Large intestine (tissue), 3 donors: ENCODE results near the gene DHCR24. TPM values are rescaled to one million over a fixed set of nuclear protein-coding genes. Genes with fewer than 3 reads are reported as not detected.

Experiments
- DNase-seq, 2 donors: peaks; one replicate each; pipeline versions ENCODE4 v3.0.0 to v3.0.0-alpha.2; 2013
- H3K27ac ChIP-seq: one replicate; pipeline ENCODE4 v1.5.1; 2013; ENCODE audit warnings: low read length
- H3K27me3 ChIP-seq: 2 replicates; pipeline ENCODE4 v1.6.1; 2013; ENCODE audit warnings: low read length; ENCODE audit not compliant: control insufficient read depth, insufficient read depth
- H3K36me3 ChIP-seq: 2 replicates; pipeline ENCODE4 v1.6.1; 2013; ENCODE audit warnings: low read length; ENCODE audit not compliant: control insufficient read depth, insufficient read depth
- H3K4me1 ChIP-seq: one replicate; pipeline ENCODE4 v1.6.1; 2013; ENCODE audit warnings: low read length; ENCODE audit not compliant: control insufficient read depth, insufficient read depth
- H3K4me3 ChIP-seq: one replicate; pipeline ENCODE4 v1.5.1; 2013; ENCODE audit warnings: low read length
- H3K9me3 ChIP-seq: one replicate; pipeline ENCODE4 v1.6.1; 2013; ENCODE audit warnings: mild to moderate bottlenecking, low read depth, low read length, moderate library complexity; ENCODE audit not compliant: control insufficient read depth
- WGBS: methylation state at CpG from one replicate; pipeline ENCODE4 v1.1.5; 2013; ENCODE audit warnings: low lambda C conversion rate; ENCODE audit not compliant: insufficient coverage; 5-methylcytosine and 5-hydroxymethylcytosine counted together
- polyA plus RNA-seq: library from polyadenylated mRNA; unstranded; fragments of 120-200 nt; gene quantifications from one replicate; pipeline ENCODE4 v1.2.1, GENCODE V29; 2013

DHCR24 gene
- polyA plus RNA-seq, 1 donor = 36.0 TPM

GRCh38 chr1:54809496-54810074 lies 77.4 kb downstream of the DHCR24 start:
- Histone ChIP-seq H3K27ac (peak overlapping the region; percentile 7), H3K36me3 (no peaks in the 10 kb centered on the region), H3K27me3 (no peaks in the 10 kb centered on the region), H3K9me3 (no peaks in the 10 kb centered on the region), H3K4me3 (no peak overlapping the region), H3K4me1 (peaks cover 48% of the 10 kb centered on the region)
- no CpG with 5 or more reads among the region's 3 CpGs for WGBS
- peak in 1 of 2 donors; percentile 75 for DNase-seq

GRCh38 chr1:54808443-54809207 lies 78.4 kb downstream of the DHCR24 start:
- WGBS = no CpG with 5 or more reads among the region's 12 CpGs
- no peaks in the 10 kb centered on the region for H3K36me3 ChIP-seq
- no peak for DNase-seq
- no peak overlapping the region for H3K4me3 ChIP-seq
- H3K27ac ChIP-seq = no peak overlapping the region
- H3K4me1 ChIP-seq = peaks cover 45% of the 10 kb centered on the region
- no peaks in the 10 kb centered on the region for H3K9me3 ChIP-seq
- no peaks in the 10 kb centered on the region for H3K27me3 ChIP-seq

GRCh38 chr1:54807756-54808155 lies 79.2 kb downstream of the DHCR24 start:
- DNase-seq = no peak
- peaks cover 37% of the 10 kb centered on the region for H3K4me1 ChIP-seq
- H3K9me3 ChIP-seq = no peaks in the 10 kb centered on the region
- H3K4me3 ChIP-seq = no peak overlapping the region
- no peaks in the 10 kb centered on the region for H3K27me3 ChIP-seq
- no CpG with 5 or more reads among the region's 7 CpGs for WGBS
- H3K27ac ChIP-seq = no peak overlapping the region
- H3K36me3 ChIP-seq = no peaks in the 10 kb centered on the region

GRCh38 chr1:54806931-54807611 lies 79.9 kb downstream of the DHCR24 start:
- H3K4me1 ChIP-seq = peaks cover 37% of the 10 kb centered on the region
- no CpG with 5 or more reads among the region's 11 CpGs for WGBS
- H3K9me3 ChIP-seq = no peaks in the 10 kb centered on the region
- no peaks in the 10 kb centered on the region for H3K27me3 ChIP-seq
- H3K27ac ChIP-seq = no peak overlapping the region
- DNase-seq = no peak
- no peaks in the 10 kb centered on the region for H3K36me3 ChIP-seq
- H3K4me3 ChIP-seq = no peak overlapping the region

GRCh38 chr1:54805981-54806381 lies 81.0 kb downstream of the DHCR24 start:
- WGBS = no CpG with 5 or more reads among the region's 35 CpGs
- H3K4me3 ChIP-seq = no peak overlapping the region
- DNase-seq = no peak
- no peaks in the 10 kb centered on the region for H3K27me3 ChIP-seq
- H3K4me1 ChIP-seq = peaks cover 43% of the 10 kb centered on the region
- no peaks in the 10 kb centered on the region for H3K36me3 ChIP-seq
- no peaks in the 10 kb centered on the region for H3K9me3 ChIP-seq
- H3K27ac ChIP-seq = no peak overlapping the region

- Histone ChIP-seq H3K27me3 (no peaks in the 10 kb centered on the region), H3K4me1 (peaks cover 40% of the 10 kb centered on the region), H3K9me3 (no peaks in the 10 kb centered on the region), H3K36me3 (no peaks in the 10 kb centered on the region), H3K27ac (no peak overlapping the region), H3K4me3 (no peak overlapping the region)
- DNase-seq = no peak
- WGBS = no CpG with 5 or more reads among the region's 3 CpGs
Measured at GRCh38 chr1:54805466-54805865, 81.5 kb downstream of the DHCR24 start.

GRCh38 chr1:54804471-54805132 lies 82.4 kb downstream of the DHCR24 start:
- Histone ChIP-seq H3K36me3 (no peaks in the 10 kb centered on the region), H3K4me1 (peaks cover 32% of the 10 kb centered on the region), H3K9me3 (no peaks in the 10 kb centered on the region), H3K27me3 (no peaks in the 10 kb centered on the region), H3K4me3 (no peak overlapping the region), H3K27ac (peak overlapping the region; percentile 73)
- peak; percentile 55 to 71 for DNase-seq
- WGBS = no CpG with 5 or more reads among the region's 6 CpGs

- peak in 1 of 2 donors; percentile 41 for DNase-seq
Measured at GRCh38 chr1:54803761-54804470, 83.1 kb downstream of the DHCR24 start.

GRCh38 chr1:54800899-54801759 lies 85.9 kb downstream of the DHCR24 start, which contains the start of gene TTC22:
TTC22 (minus strand) TSS chr1:54801323; CDS start chr1:54801163, 160 bp downstream.
- Histone ChIP-seq H3K27ac (peak within 1 kb of the TSS; percentile 98), H3K36me3 (no peaks in the 10 kb centered on the region), H3K4me1 (peaks cover 53% of the 10 kb centered on the region), H3K9me3 (no peaks in the 10 kb centered on the region), H3K4me3 (peak within 1 kb of the TSS; percentile 65), H3K27me3 (no peaks in the 10 kb centered on the region)
- WGBS = no CpG with 5 or more reads among the region's 58 CpGs
- peak; percentile 82 to 96 for DNase-seq

More at GRCh38 chr1:54803761-54804470, 83.1 kb downstream of the DHCR24 start:
- Histone ChIP-seq H3K36me3 (no peaks in the 10 kb centered on the region), H3K9me3 (no peaks in the 10 kb centered on the region), H3K4me3 (no peak overlapping the region), H3K4me1 (peaks cover 30% of the 10 kb centered on the region), H3K27me3 (no peaks in the 10 kb centered on the region), H3K27ac (peak overlapping the region; percentile 73)
- no CpG with 5 or more reads among the region's 4 CpGs for WGBS
